Suprapubic skin (tissue), 4 donors: ENCODE results near the gene AP3D1. TPM values are rescaled to one million over a fixed set of nuclear protein-coding genes. Genes with fewer than 3 reads are reported as not detected.
A peak's percentile ranks its signal among the peaks of the same experiment; 100 is the strongest.

Experiments
- DNase-seq, 2 donors: peaks; one replicate each; pipeline ENCODE4 v3.0.0-alpha.2; 2019; ENCODE audit warnings: low spot score in 2 of 2
- H3K27ac ChIP-seq: fragments of 200-600 bp; sonication (generic); one replicate; pipeline ENCODE4 v1.5.1; 2019
- H3K27me3 ChIP-seq: fragments of 200-600 bp; sonication (generic); one replicate; pipeline ENCODE4 v1.5.1; 2019
- H3K36me3 ChIP-seq: fragments of 200-600 bp; sonication (generic); one replicate; pipeline ENCODE4 v1.5.1; 2019
- H3K4me1 ChIP-seq: fragments of 200-600 bp; sonication (generic); one replicate; pipeline ENCODE4 v1.5.1; 2019
- H3K4me3 ChIP-seq: fragments of 200-600 bp; sonication (generic); one replicate; pipeline ENCODE4 v1.5.1; 2019; ENCODE audit warnings: mild to moderate bottlenecking
- H3K9me3 ChIP-seq: fragments of 200-600 bp; sonication (generic); one replicate; pipeline ENCODE4 v1.5.1; 2019
- CTCF ChIP-seq, 2 donors: fragments of 200-600 bp in 1 of 2; fragments of 450-650 bp in 1 of 2; sonication (generic) in 1 of 2; IDR thresholded peaks; one replicate each; pipeline ENCODE4 v1.5.1; 2016 to 2019; ENCODE audit warnings: antibody characterized with exemption in 2 of 2, mild to moderate bottlenecking in 1 of 2, moderate library complexity in 1 of 2
- EP300 ChIP-seq: sonication (generic); formaldehyde crosslinking; IDR thresholded peaks from one replicate; pipeline ENCODE4 v1.6.1; 2017; ENCODE audit warnings: antibody characterized with exemption
- POLR2A ChIP-seq, 2 donors: fragments of 450-650 bp; IDR thresholded peaks; one replicate each; pipeline ENCODE4 v1.6.1; 2017; ENCODE audit warnings: antibody characterized with exemption in 2 of 2, mild to moderate bottlenecking in 2 of 2, moderate library complexity in 2 of 2
- POLR2AphosphoS5 ChIP-seq, 3 donors: sonication (generic); formaldehyde crosslinking; IDR thresholded peaks; one replicate each; pipeline ENCODE4 v1.6.1; 2017; ENCODE audit warnings: antibody characterized with exemption in 3 of 3
- WGBS: methylation state at CpG from one replicate; pipeline ENCODE4 v1.1.5; 2018; 5-methylcytosine and 5-hydroxymethylcytosine counted together
- total RNA-seq, 4 donors: library from RNA; depleted of rRNA; stranded (reverse); fragments of >200 nt; gene quantifications; one replicate each; pipeline ENCODE4 v1.1.0, GENCODE V29; 2016

AP3D1 gene
- total RNA-seq, 4 donors from 2014 or later: 65.4 to 99.4 (median 85.4) TPM

- no peak for DNase-seq
- no peak overlapping the region for H3K4me3 ChIP-seq
- TF ChIP-seq CTCF (IDR thresholded peaks at IDR 0.05): no peak
- TF ChIP-seq EP300: no peak
- TF ChIP-seq POLR2A (IDR thresholded peaks at IDR 0.05): no peak
- no peak for TF ChIP-seq POLR2AphosphoS5 (IDR thresholded peaks at IDR 0.05)
- no peaks in the 10 kb centered on the region for H3K9me3 ChIP-seq
- no peaks in the 10 kb centered on the region for H3K27me3 ChIP-seq
- peaks cover 28% of the 10 kb centered on the region for H3K4me1 ChIP-seq
- 81% methylated on average over 2 of the region's 13 CpGs for WGBS
- no peak overlapping the region for H3K27ac ChIP-seq
- H3K36me3 ChIP-seq: peaks cover 69% of the 10 kb centered on the region
Measured at GRCh38 chr19:2187159-2187558, 35.8 kb upstream of the AP3D1 start.

GRCh38 chr19:2186071-2186846 lies 34.9 kb upstream of the AP3D1 start:
- H3K4me1 ChIP-seq: peaks cover 29% of the 10 kb centered on the region
- 44% methylated on average over 23 of the region's 28 CpGs for WGBS
- H3K9me3 ChIP-seq: no peaks in the 10 kb centered on the region
- peak overlapping the region; percentile 74 for H3K27ac ChIP-seq
- peaks cover 62% of the 10 kb centered on the region for H3K36me3 ChIP-seq
- TF ChIP-seq POLR2A (IDR thresholded peaks at IDR 0.05): no peak
- peak in 1 of 3 donors; percentile 54 for TF ChIP-seq POLR2AphosphoS5 (IDR thresholded peaks at IDR 0.05)
- H3K27me3 ChIP-seq: no peaks in the 10 kb centered on the region
- peak; percentile 88 to 90 for DNase-seq
- peak overlapping the region; percentile 16 for H3K4me3 ChIP-seq

- TF ChIP-seq POLR2A (IDR thresholded peaks at IDR 0.05): no peak
- no peak for TF ChIP-seq EP300
- no peak for TF ChIP-seq CTCF (IDR thresholded peaks at IDR 0.05)
- no peak for TF ChIP-seq POLR2AphosphoS5 (IDR thresholded peaks at IDR 0.05)
- Histone ChIP-seq H3K27ac (peak overlapping the region; percentile 74), H3K27me3 (no peaks in the 10 kb centered on the region), H3K4me1 (peaks cover 32% of the 10 kb centered on the region), H3K9me3 (no peaks in the 10 kb centered on the region), H3K36me3 (peaks cover 62% of the 10 kb centered on the region), H3K4me3 (peak overlapping the region; percentile 16)
- DNase-seq: no peak
- WGBS: 36% methylated on average over 11 of the region's 11 CpGs
Measured at GRCh38 chr19:2185734-2186070, 34.3 kb upstream of the AP3D1 start.

- Histone ChIP-seq H3K27ac (no peak overlapping the region), H3K9me3 (no peaks in the 10 kb centered on the region), H3K4me1 (peaks cover 32% of the 10 kb centered on the region), H3K27me3 (no peaks in the 10 kb centered on the region), H3K4me3 (no peak overlapping the region), H3K36me3 (peaks cover 52% of the 10 kb centered on the region)
- no peak for DNase-seq
- TF ChIP-seq POLR2AphosphoS5 (IDR thresholded peaks at IDR 0.05) (no peak), EP300 (no peak), POLR2A (IDR thresholded peaks at IDR 0.05) (no peak), CTCF (IDR thresholded peaks at IDR 0.05) (no peak)
- WGBS: 91% methylated on average over 17 of the region's 22 CpGs
Measured at GRCh38 chr19:2184422-2184975, 33.1 kb upstream of the AP3D1 start.

GRCh38 chr19:2181633-2181997 lies 30.2 kb upstream of the AP3D1 start:
- H3K36me3 ChIP-seq: peaks cover 32% of the 10 kb centered on the region
- WGBS: 50% methylated on average over 7 of the region's 9 CpGs
- no peaks in the 10 kb centered on the region for H3K27me3 ChIP-seq
- peaks cover 33% of the 10 kb centered on the region for H3K4me1 ChIP-seq
- no peaks in the 10 kb centered on the region for H3K9me3 ChIP-seq
- no peak for DNase-seq
- H3K27ac ChIP-seq: no peak overlapping the region
- no peak for TF ChIP-seq POLR2AphosphoS5 (IDR thresholded peaks at IDR 0.05)
- H3K4me3 ChIP-seq: no peak overlapping the region

- no peaks in the 10 kb centered on the region for H3K9me3 ChIP-seq
- H3K27me3 ChIP-seq: no peaks in the 10 kb centered on the region
- no peak overlapping the region for H3K4me3 ChIP-seq
- TF ChIP-seq CTCF (IDR thresholded peaks at IDR 0.05) (no peak), POLR2A (IDR thresholded peaks at IDR 0.05) (no peak), POLR2AphosphoS5 (IDR thresholded peaks at IDR 0.05) (no peak)
- DNase-seq: no peak
- peaks cover 28% of the 10 kb centered on the region for H3K36me3 ChIP-seq
- H3K4me1 ChIP-seq: peaks cover 33% of the 10 kb centered on the region
- no peak overlapping the region for H3K27ac ChIP-seq
- WGBS: 86% methylated on average over 12 of the region's 22 CpGs
Measured at GRCh38 chr19:2180881-2181632, 29.7 kb upstream of the AP3D1 start.
